ENCODE data around the gene CACNA1I. TPM values are rescaled to one million over a fixed set of nuclear protein-coding genes. Genes with fewer than 3 reads are reported as not detected.
A peak's percentile ranks its signal among the peaks of the same experiment; 100 is the strongest.

CACNA1I gene
- total and polyA plus RNA-seq, 11 donors: 0.01 to 0.07 (median 0.04) TPM; not detected in 6

DNA sequence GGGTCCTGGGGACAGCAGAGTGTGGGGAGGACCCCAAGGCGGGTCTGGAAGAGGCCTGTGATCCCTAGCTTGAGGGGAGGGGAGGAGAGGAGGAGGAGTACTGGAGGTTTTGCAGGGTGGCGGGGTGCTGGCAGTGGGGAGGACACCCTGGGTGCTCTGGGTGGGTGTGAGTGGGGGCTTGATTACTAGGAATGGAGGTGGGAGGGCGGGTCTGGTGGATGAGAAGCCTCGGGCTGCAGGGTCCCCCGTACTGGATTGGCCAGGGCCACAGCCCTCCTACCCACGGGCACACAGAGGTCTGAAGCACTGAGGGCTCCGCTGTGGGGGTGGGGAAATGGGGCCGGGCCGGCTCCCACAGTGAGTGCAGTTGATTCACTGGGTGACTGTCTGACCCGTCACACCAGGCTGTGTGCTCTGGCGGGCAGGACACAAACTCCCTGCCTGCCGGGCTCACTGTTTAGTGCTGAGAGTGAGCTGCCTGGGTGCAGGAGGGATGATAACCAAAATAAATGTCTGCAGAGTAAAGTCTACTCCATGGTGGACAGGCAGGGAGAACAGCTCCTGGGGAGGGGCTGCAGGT lies 114.2 kb downstream of the CACNA1I start:
- peaks cover 0 to 14% (median 0%) of the 10 kb centered on the region in 12 donors for H3K4me1 ChIP-seq
- WGBS, 4 donors: 44 to 69% (median 47%) methylated on average over 10 to 12 of the region's 12 CpGs
- no peak overlapping the region for H3K27ac ChIP-seq
- H3K36me3 ChIP-seq: no peaks in the 10 kb centered on the region
- H3K27me3 ChIP-seq: peaks cover 20 to 76% (median 46%) of the 10 kb centered on the region in 9 donors
- TF ChIP-seq, protein P1, sequence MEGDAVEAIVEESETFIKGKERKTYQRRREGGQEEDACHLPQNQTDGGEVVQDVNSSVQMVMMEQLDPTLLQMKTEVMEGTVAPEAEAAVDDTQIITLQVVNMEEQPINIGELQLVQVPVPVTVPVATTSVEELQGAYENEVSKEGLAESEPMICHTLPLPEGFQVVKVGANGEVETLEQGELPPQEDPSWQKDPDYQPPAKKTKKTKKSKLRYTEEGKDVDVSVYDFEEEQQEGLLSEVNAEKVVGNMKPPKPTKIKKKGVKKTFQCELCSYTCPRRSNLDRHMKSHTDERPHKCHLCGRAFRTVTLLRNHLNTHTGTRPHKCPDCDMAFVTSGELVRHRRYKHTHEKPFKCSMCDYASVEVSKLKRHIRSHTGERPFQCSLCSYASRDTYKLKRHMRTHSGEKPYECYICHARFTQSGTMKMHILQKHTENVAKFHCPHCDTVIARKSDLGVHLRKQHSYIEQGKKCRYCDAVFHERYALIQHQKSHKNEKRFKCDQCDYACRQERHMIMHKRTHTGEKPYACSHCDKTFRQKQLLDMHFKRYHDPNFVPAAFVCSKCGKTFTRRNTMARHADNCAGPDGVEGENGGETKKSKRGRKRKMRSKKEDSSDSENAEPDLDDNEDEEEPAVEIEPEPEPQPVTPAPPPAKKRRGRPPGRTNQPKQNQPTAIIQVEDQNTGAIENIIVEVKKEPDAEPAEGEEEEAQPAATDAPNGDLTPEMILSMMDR (IDR thresholded peaks at IDR 0.05): no peak
- TF ChIP-seq POLR2A (IDR thresholded peaks at IDR 0.05): no peak
- ATAC-seq: no peak
- H3K9me3 ChIP-seq: no peaks in the 10 kb centered on the region
- no peak overlapping the region for H3K4me3 ChIP-seq
- peak in 1 of 5 donors; percentile 56 for DNase-seq
- intact Hi-C loops (cut with DNase I): no loop called here

DNA sequence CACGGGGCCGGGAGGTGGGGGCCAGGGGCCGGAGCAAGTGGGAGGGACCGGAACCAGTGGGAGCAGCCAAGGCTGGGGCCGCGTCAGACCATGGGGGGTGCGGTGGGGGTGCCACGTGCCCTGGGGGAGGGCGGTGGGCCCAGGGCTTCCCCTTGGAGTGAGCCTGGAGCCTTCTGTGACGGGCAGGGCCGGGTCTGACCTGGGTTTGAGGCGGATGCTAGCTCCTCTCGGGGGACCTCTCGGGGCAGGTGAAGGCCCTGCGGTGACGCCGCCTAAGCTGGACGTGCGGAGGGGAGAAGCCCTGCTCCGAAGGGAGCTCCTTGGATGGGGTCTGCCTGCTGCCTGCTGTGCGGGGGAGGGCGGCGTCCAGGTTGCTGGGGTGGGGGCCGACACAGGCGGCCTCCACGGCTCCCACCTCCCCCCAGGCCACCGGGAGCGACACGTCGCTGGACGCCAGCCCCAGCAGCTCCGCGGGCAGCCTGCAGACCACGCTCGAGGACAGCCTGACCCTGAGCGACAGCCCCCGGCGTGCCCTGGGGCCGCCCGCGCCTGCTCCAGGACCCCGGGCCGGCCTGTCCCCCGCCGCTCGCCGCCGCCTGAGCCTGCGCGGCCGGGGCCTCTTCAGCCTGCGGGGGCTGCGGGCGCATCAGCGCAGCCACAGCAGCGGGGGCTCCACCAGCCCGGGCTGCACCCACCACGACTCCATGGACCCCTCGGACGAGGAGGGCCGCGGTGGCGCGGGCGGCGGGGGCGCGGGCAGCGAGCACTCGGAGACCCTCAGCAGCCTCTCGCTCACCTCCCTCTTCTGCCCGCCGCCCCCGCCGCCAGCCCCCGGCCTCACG lies 115.0 kb downstream of the CACNA1I start:
- H3K36me3 ChIP-seq: no peaks in the 10 kb centered on the region
- peak overlapping the region in 1 of 12 donors; percentile 18 for H3K4me3 ChIP-seq
- H3K9me3 ChIP-seq: no peaks in the 10 kb centered on the region
- intact Hi-C loops (cut with DNase I): no loop called here
- H3K4me1 ChIP-seq: peaks cover 0 to 20% (median 0%) of the 10 kb centered on the region in 12 donors
- WGBS, 4 donors: 4 to 8% (median 6%) methylated on average over 14 to 77 of the region's 77 CpGs
- no peak overlapping the region for H3K27ac ChIP-seq
- TF ChIP-seq, protein P1 (IDR thresholded peaks at IDR 0.05): no peak
- no peak for TF ChIP-seq POLR2A (IDR thresholded peaks at IDR 0.05)
- peaks cover 21 to 84% (median 51%) of the 10 kb centered on the region in 9 donors for H3K27me3 ChIP-seq
- ATAC-seq: no peak
- peak in 1 of 5 donors; percentile 61 for DNase-seq

DNA sequence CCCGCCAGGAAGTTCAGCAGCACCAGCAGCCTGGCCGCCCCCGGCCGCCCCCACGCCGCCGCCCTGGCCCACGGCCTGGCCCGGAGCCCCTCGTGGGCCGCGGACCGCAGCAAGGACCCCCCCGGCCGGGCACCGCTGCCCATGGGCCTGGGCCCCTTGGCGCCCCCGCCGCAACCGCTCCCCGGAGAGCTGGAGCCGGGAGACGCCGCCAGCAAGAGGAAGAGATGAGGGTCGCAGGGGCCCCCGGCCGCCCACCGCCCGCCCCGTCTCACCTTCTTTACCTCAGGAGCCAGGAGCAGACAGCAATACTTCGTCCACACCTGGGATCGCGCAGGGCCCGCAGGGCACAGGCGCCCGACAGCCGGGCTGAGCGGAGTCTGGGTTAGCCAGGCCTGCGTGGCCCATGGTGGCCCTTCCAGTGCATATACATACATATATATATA lies 115.6 kb downstream of the CACNA1I start:
- H3K36me3 ChIP-seq: no peaks in the 10 kb centered on the region
- no peaks in the 10 kb centered on the region for H3K9me3 ChIP-seq
- WGBS, 4 donors: 37 to 62% (median 45%) methylated on average over 21 to 39 of the region's 39 CpGs
- H3K4me3 ChIP-seq: peak overlapping the region in 1 of 12 donors; percentile 18
- intact Hi-C loops (cut with DNase I): no loop called here
- TF ChIP-seq POLR2A (IDR thresholded peaks at IDR 0.05): no peak
- TF ChIP-seq, protein P1 (IDR thresholded peaks at IDR 0.05): no peak
- H3K27me3 ChIP-seq: peaks cover 27 to 87% (median 57%) of the 10 kb centered on the region in 9 donors
- no peak overlapping the region for H3K27ac ChIP-seq
- peaks cover 0 to 24% (median 0%) of the 10 kb centered on the region in 12 donors for H3K4me1 ChIP-seq
- DNase-seq (peak in 1 of 5 donors; percentile 54), ATAC-seq (no peak)
